ENCODE data around the gene PATJ.
"Not testable (repeated sequence)": the region's sequence is repeated elsewhere in the genome, so short reads cannot be mapped to it uniquely, and the experiment has no call there.

Gene PATJ

DNA sequence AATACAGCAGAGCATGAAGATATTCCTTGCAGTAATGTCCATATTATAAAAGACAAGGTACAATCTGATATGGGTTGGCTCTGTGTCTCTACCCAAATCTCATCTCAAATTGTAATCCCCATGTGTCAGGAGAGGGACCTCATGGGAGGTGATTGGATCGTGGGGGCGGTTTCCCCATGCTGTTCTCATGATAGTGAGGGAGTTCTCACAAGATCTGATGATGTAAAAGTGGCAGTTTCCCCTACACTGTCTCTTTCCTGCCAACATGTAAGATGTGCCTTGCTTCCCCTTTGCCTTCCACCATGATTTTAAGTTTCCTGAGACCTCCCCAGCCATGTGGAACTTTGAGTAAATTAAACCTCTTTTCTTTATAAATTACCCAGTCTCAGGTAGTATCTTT, 152.0 kb downstream of the PATJ start:
- DNase-seq, result not testable (repeated sequence)

GRCh38 chr1:61895175-61895574, 152.9 kb downstream of the PATJ start:
- no peak for DNase-seq

- DNase-seq, result no peak
Measured at GRCh38 chr1:61898658-61899057, 156.4 kb downstream of the PATJ start.

DNA sequence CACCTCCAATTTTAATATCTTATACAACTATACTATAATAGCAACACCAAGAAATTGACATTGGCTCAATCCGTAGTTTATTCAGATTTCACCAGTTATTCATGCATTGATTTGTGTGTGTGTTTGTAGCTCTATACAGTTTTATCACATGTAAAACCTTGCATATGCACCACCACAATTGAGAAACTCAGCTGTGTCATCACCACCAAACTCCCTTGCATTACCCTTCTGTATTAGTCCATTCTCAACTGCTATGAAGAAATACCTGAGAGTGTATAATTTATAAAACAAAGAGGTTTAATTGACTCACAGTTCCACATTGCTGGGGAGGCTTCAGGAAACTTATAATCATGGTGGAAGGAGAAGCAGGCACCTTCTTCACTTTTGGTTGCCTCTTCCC, 162.1 kb downstream of the PATJ start:
- no peak for DNase-seq

GRCh38 chr1:61907102-61907501, 164.8 kb downstream of the PATJ start:
- no peak for DNase-seq

DNA sequence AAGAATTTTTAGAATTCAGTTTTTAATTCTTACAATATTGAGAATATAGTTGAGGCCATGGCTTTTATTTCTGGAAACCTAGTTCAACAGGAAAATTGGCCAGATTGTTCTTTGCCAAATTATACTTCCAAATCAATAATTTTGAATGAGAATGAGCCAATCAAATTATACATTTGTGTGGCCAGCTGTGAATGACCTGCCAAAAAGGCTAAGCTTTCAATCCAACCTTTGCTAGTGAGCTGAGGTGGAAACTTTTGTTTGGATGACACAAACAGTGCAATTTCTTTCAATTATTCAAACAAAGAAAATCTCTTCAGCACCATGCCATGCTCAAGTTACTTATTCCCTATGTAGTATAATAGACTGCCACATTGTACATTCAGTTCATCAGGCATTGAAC, 167.8 kb downstream of the PATJ start:
- DNase-seq, result no peak

DNA sequence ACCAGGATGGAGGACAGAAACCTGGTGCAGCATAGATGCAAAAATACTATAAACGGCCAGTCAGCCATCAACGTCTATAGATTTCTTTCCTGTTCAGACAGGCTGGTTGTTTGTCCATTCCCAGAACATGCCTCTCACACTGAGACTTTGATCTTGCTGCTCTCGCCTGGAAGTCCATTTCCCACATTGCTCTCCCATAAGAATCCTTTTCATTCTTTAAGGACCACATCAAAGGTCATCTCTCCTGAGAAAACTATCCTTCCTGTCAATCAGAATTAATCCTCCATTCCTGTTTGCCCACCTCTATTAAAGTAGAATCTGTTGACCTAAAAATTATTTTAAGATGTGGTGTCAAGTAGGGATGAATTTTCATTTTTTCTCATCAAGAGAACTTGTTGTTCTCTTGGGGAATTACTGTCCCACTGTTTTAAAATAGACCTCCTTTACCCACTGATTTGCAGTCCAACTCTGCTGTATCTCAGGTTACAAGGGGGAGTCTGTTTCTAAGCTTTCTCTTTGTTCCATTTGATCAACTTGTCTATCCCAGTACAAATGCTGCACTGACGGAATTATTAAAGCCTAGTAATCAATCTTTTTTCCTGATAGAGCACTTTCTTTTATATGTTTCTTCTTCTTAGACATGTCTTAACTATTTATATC, 172.7 kb downstream of the PATJ start:
- DNase-seq, result peak; percentile 13

DNA sequence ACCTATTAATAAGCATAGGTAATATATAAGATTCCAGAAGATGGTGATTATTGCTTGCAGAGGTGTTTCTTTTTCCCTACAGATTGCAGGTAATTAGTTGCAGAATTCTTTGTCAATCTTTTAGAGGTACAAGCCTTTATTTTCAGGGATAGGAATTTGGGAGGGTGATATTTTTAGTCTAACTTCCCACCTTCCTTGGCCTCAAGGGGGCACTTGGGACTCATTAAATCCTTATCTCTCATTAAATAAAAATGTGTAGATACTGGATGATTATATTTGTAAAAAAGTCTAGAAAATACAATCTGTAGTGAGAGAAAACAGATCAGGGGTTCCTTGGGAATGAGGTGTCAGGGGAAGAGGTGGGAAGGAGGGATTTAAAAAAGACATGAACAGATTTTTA, 179.2 kb downstream of the PATJ start:
- DNase-seq, result peak; percentile 5

GRCh38 chr1:61922950-61923480, 180.7 kb downstream of the PATJ start:
- DNase-seq, result no peak

GRCh38 chr1:61925591-61926298, 183.5 kb downstream of the PATJ start:
- DNase-seq, result no peak

DNA sequence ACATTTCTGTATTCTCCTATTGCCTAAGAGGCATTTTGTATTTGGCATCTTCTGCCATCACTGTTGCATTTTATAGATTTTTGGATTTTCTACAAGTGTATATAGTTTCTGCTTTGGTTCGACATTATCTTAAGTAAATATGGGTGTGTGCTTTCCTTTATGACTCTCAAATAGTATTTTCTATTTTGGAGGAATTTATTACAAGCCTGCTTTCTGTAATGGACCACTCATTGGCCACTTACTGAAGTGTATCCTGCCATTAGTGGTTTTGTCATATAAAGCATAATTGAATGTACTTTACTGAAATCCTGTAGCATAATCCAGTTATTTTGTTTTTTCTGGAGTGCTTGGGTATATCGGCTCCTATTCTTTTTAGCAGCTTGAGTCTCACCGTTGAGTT, 184.3 kb downstream of the PATJ start:
- DNase-seq, result no peak

GRCh38 chr1:61930116-61930645, 187.9 kb downstream of the PATJ start:
- DNase-seq, result peak; percentile 31

DNA sequence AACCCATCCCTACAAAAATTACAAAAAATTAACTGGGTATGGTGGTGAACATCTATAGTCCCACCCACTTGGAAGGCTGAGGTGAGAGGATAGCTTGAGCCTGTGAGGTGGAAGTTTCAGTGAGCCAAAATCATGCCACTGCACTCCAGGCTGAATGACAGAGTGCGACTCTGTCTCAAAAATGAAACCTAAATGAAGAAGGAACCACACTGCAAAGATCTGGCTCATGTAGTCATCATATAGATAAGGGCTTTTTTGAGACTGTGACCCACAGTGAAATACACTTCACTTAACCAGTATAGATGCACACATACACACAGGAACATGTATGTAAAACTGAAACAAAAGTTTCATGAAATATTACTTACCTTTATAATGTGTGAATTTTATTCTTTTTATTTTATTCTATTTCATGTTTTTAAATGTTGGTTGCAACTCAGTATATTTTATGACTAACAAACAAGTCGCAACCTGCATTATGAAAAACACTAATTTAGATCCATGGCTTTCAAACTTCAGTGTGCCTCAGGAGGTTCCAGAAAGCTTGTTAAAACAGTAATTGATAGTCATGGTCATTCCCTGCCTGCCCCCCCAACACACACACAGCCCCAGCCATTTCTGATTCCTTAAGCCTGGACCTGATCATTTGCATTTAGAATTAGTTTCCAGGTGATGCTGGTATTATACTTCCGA, 189.5 kb downstream of the PATJ start:
- DNase-seq, result no peak

DNA sequence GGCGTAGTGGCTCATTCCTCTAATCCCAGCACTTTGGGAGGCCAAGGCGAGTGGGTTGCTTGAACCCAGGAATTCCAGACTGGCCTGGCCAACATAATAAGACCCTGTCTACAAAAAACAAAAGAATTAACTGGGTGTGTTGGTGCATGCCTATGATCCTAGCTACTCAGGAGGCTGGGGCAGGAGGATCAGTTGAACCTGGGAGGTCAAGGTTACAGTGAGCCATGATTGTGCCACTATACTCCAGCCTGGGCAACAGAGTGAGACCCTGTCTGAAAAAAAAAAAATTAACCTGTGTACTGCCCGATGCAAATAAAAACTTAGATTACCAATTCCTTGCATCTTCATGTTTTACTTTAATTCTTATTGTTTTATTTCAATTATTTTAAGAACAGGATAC, 193.2 kb downstream of the PATJ start:
- DNase-seq, result no peak

- no peak for DNase-seq
Measured at GRCh38 chr1:61936839-61937238, 194.6 kb downstream of the PATJ start.

GRCh38 chr1:61941794-61942193, 199.5 kb downstream of the PATJ start:
- no peak for DNase-seq

DNA sequence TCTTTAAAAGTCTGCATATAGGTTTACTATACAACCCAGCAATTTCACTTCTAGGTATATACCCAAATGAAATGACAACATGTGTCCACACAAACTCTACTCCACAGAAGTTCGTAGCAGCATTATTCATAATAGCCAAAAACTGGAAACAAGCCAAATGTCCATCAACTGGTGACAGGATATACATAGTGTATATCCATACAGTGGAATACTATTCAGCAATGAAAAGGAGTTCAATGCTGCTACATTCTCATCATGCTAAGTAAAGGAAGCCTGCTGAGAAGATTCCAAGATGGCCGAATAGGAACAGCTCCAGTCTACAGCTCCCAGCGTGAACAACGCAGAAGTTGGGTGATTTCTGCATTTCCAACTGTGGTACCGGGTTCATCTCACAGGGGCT, 200.6 kb downstream of the PATJ start:
- no peak for DNase-seq

DNA sequence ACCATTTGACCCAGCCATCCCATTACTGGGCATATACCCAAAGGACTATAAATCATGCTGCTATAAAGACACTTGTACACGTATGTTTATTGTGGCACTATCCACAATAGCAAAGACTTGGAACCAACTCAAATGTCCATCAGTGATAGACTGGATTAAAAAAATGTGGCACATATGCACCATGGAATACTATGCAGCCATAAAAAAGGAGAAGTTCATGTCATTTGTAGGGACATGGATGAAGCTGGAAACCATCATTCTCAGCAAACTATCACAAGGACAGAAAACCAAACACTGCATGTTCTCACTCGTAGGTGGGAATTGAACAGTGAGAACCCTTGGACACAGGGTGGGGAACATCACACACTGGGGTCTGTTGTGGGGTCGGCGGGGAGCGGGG, 206.4 kb downstream of the PATJ start:
- DNase-seq, result not testable (repeated sequence)

- DNase-seq, result no peak
Measured at GRCh38 chr1:61950418-61950817, 208.1 kb downstream of the PATJ start.

DNA sequence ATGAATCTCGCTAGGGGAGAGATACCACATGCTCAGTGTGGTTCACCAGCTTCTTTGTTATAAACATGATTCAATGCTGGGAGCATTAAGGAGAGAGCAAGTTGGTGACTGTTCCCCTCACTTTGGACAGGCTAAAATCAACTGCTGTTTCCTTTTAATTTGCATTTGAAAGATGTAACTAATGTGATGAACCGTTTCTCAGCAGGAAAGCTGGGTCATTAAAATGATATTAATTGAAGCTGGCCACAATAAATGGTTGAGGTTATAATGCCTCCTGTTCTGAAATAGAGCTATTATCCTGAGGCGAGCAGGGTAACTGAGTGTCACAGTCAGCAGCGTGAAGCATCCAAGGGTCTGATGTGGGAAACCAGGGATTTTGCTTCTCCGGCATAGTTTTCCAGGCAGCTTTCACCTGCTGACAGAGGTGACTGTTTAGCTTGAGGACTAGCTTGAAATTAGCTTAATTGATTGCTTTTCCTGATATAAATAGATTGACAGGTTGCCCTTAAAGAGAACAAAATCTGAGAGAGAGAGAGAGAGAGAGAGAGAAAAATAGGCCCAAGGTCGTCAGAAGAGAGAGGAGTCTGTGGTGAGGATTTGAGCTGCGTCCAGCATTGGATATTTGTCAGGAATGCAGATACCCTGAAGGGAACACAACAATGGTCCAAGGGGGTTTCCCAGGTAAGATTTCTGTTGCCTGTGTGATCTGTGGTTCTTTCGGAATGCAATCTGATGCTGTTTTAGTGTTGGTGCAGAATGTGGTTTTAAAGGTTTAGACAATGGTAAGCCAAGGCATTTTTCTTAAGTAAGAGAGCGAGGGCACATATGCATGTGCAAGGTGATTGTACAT, 209.7 kb downstream of the PATJ start:
- DNase-seq, result peak; percentile 42

GRCh38 chr1:61952675-61953074, 210.4 kb downstream of the PATJ start:
- DNase-seq, result no peak

- no peak for DNase-seq
Measured at GRCh38 chr1:61953076-61953789, 211.0 kb downstream of the PATJ start.
